T-helper 22 cell (primary cell): Measurements from ENCODE around the gene PRDX2.

Experiments
- DNase-seq: peaks from one replicate; pipeline ENCODE4 v3.0.0-alpha.2; 2020; ENCODE audit warnings: low read depth

Gene PRDX2

DNA sequence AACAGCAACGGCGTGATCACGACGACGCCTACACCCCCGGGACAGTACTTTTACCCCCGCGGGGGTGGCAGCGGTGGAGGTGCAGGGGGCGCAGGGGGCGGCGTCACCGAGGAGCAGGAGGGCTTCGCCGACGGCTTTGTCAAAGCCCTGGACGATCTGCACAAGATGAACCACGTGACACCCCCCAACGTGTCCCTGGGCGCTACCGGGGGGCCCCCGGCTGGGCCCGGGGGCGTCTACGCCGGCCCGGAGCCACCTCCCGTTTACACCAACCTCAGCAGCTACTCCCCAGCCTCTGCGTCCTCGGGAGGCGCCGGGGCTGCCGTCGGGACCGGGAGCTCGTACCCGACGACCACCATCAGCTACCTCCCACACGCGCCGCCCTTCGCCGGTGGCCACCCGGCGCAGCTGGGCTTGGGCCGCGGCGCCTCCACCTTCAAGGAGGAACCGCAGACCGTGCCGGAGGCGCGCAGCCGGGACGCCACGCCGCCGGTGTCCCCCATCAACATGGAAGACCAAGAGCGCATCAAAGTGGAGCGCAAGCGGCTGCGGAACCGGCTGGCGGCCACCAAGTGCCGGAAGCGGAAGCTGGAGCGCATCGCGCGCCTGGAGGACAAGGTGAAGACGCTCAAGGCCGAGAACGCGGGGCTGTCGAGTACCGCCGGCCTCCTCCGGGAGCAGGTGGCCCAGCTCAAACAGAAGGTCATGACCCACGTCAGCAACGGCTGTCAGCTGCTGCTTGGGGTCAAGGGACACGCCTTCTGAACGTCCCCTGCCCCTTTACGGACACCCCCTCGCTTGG, 9.3 kb downstream of the PRDX2 start:
- DNase-seq, result peak; percentile 49

DNA sequence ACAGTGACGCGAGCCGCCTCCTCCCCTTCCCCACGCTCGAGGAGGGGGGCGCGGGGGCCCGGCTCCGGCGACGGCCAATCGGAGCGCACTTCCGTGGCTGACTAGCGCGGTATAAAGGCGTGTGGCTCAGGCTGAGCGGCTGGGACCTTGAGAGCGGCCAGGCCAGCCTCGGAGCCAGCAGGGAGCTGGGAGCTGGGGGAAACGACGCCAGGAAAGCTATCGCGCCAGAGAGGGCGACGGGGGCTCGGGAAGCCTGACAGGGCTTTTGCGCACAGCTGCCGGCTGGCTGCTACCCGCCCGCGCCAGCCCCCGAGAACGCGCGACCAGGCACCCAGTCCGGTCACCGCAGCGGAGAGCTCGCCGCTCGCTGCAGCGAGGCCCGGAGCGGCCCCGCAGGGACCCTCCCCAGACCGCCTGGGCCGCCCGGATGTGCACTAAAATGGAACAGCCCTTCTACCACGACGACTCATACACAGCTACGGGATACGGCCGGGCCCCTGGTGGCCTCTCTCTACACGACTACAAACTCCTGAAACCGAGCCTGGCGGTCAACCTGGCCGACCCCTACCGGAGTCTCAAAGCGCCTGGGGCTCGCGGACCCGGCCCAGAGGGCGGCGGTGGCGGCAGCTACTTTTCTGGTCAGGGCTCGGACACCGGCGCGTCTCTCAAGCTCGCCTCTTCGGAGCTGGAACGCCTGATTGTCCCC, 10.1 kb downstream of the PRDX2 start, which contains the start of gene JUNB:
JUNB (plus strand) TSS at position 142 of the 706 bp plus-strand sequence; CDS start at position 428, 286 bp downstream.
- peak; percentile 97 for DNase-seq

DNA sequence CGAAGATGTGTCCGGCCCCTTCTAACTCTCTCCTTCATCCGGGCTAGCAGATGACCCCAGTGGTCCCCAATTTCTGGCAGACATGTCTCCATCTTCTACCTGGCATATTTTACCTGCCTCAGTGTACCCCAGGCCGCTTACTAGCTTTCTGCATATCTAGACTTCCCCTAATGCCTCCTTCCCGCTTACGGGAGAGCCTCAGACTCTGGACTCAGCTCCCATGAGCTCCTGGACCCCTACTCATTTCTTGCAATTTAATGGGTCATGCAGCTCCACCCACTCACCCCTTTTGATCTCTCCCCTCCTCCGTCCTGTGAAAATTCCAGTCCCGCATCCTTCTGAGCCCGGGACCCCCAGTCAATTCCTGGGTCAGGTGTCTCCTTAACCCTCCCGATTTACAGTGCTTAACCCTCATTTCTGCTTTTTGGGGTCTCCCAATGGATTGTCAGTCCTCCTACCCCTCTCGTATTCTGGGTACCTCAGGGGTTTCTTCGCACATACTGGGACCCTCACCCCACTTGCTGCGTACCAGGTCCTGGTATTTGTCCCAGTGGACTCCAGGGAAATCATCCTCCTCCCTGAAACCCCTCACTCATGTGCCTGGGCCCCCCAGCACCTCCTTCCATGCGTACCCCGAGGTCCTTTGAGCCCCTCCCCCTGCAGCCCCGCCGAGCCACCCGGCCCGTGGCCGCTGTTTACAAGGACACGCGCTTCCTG, 10.8 kb downstream of the PRDX2 start:
- no peak for DNase-seq

DNA sequence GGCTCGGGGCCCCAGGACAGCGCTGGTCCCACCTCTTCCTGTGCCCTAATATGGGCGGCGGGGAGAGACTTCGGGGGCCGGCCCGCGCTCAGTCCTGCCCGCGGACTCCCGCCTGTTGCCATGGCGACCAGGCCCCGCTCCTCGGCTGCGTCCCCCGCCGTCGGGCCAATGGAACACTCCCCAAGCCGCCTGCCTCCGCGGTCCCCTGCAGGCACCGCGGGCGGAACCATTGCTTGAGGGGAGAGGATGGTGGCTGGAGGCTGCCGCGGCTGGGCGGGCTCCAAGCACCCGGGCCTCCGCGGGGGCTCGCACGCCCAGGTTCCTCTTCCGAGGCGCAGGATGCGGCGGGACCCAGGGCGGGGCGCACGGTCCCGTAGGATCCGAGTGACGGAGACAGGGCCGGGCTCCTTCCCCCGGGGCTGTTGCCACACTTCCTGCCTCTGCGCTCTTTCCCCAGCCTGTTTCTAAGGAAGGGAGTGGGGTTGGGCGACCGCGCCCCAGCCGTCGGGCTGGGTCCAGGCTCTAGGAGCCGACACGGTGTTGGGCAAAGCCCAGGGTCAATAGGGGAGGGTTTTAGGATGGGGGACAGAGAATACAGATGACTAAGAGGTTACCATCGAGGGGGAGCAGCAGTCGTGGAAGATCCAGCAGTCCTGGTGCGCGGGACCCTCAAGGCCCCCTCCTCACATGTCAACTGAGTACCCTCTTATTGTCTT, 11.5 kb downstream of the PRDX2 start:
- peak; percentile 92 for DNase-seq

DNA sequence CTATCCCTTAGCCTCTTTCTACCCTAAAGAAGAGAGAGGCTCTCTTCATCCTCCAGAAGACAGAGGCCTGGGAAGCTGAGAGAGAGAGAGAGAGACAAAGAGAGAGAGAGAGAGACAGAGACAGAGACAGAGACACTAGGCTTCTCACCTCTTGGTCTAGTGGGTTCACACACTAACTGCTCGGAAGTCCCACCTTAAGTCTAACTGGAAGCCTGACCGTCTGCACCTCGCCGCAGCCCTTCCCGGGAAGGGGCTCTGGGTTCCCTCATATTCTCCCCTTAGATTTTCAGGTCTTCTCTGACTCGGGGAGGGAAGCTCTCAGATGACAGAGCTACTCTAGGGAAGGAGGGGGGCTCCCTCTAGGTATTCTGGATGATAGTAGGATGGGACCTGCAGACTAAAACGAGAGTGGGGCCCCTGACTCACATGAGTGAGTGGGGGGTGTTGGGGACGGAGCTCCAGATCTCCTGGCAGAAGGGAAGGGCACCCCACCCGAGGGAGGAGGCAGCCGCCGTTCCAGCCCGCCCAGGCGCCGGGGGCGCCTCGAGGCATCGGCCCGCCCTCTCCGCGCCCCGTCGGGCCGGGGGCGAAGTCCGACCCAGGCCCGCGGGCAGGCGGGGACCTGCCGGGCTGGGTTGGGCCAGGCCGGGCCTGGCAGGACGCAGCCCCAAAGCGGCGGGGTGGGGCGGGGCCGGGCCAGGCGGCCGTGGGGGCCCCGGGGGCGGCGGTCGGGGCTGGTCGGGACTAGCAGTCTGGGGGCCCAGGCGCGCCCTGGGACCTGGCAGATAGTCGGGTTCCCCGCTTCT, 12.3 kb downstream of the PRDX2 start:
- DNase-seq, result no peak

DNA sequence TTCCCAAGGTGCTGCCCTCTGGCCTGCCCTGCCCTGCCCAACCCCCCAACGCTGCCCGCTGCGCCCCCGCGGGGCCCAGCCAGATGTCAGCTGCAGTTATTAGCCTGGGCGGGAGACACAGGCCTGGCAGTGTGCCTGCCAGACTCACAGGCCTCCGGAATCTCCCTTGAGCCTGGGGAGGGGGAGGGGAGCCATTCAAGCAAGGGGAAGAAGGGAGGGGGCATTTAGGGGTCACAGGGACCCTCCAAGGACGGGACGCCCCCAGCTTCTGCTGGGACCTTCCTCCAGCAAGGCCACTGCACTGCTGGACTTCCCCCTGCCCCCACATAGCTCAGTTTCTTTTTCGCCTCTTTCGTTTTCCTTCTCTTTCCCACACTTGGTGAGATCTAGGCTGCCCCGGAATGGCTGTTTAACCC, 12.9 kb downstream of the PRDX2 start:
- DNase-seq, result peak; percentile 61

DNA sequence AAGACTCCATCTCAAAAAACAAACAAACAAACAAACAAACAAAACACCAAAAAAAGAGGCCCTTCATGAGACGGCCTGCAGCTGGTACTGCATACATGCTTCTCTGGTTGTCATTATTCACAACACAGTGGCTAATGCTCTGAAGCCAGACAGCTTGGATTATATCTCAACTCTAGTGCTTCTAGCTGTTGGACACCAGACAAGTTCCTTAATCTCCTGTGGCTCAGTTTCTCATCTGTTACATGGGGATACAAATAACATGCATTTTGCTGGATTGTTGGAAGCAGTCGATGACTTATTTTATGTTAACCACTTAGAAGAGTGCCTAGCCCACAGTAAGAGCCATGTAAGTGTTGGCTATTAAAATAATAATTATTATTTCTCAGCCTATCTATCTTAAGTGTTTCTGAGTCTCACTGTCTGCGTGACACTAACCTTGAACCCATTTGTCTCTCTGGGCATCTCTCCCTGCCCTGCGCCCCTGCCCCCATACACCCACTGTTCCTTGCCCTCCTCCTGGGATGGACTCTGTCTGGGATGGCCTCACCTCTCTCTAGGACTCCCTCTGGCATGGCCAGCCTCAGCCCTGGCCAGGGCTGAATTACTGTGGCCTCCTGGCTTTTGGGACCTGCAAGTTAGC, 13.4 kb downstream of the PRDX2 start:
- no peak for DNase-seq

DNA sequence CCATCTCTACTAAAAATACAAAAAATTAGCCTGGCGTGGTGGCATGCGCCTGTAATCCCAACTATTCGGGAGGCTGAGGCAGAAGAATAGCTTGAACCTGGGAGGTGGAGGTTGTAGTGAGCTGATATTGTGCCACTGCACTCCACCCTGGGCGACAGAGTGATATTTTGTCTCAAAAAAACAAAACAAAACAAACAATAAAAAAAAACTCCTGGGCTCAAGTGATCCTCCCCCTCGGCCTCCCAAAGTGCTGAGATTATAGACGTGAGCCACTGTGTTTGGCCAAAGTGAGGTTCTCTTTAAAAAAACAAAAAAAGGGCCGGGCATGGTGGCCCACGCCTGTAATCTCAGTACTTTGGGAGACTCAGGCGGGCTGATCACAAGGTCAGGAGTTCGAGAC, 14.1 kb downstream of the PRDX2 start:
- no peak for DNase-seq

DNA sequence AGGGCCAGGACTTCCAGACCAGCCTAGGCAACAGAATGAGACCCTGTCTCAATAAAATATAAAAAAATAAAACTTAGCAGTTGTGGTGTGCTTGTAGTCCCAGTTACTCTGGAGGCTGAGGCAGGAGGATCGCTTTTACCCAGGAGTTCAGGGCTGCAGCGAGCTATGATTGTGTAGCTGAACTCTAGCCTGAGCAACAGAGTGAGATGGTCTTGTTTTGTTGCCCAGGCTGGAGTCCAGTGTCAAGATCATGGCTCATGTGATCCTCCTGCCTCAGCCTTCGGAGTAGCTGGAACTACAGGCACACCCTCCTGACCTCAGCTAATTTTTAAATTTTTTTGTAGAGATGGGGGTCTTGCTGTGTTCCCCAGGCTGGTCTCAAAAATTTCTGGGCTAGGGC, 14.6 kb downstream of the PRDX2 start:
- DNase-seq, result no peak

DNA sequence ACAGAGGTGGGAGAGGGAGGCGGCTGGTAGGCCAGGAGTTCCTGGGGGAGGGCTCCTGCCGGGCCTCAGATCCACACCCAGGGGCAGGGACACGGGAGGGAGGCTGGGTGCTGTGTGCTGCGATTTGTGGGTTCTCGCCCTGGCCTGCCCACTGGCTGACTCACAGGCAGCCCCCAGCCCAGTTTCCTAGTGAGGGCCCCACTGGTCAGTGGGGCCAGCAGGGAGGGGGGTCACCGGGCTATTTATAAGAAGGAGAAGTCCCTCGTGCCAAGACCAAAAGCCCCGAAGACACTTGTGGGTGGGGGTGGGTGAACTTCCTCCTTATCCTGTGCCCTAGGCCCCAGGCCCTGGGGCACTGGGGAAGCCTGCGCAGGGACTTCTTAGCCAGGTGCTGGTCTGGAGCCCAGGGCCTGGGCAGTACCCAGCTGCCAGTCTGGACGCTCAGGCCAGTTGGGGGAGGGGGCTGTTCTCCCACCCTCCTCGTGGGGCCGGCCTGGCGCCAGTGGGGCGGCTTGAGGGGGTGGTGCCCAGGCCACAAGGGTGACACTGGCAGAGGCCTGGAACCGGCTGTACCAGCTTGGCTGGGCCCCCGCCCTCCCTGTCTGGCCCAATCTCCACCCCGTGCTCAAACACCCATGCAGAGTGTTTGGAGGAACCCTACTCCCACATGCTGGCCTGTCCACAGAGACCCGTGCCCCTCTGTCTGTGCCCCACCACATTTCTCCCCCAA, 15.3 kb downstream of the PRDX2 start:
- no peak for DNase-seq

DNA sequence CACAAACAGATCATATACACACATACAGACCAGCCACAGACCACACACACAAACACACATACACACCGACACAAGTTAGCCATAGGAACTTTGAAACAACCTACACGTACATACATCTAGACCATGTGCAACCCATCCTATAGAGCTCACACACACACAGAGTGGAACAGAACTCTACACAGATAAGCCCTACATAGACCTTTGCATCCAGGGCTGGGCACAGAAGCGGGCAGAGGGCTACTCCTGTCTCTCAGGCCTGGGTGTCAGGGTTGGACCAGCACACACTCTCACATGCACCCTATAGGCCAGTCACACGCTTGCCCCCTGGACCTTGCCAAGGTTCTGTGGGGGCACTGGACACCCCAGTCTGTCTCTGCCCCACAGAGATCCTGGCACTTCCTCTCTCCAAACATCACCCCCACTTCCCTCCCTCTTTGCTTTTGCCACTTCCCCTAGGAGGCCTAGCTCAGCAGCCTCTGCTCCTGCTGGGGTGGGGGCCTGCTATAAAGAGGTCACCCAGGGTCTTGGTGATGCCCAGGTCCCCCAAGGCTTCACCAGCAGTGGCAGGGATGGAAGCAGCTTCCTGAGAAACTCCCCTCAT, 16.1 kb downstream of the PRDX2 start:
- no peak for DNase-seq

DNA sequence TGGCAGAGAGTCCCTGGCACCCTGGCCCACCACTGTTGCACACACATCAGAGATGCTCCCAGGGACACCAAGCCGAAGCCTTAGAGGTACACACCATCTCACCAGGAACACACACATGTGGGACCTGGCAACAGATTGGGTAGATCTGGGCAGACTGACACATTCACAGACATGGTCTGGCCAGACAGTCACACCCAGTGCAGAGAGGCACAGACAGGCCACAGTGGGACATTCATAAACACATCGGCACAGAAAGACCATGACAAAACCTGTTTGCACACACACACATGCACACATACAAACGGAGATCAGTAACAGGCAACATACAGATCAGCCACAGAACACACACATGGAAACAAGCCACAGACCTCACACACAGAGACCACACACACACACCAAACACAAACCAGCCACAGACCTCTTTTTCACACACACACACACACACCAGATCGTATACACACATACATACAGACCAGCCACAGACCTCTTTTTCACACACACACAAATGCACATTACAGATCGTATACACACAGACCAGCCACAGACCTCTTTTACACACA, 16.6 kb downstream of the PRDX2 start:
- peak; percentile 37 for DNase-seq

DNA sequence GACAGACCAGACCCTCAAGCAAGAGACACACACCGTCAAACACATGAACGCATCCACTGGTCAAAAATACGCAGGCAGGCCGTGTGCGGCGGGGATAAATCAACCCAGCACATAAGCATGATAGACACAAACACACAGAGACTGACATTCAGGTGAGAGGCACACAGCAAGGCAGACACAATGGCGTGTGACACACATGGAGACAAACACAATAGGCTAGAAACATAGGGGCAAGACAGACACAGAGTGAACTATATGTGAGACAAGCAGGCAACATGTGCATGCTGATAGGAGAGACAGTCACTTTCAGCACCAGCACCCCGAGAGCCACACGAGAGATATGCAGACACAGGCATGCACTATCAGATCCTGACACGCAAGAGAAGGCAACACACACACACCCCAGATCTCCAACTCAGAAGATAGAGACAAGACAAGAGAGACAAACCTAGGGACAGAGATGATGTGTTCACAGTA, 17.2 kb downstream of the PRDX2 start:
- DNase-seq, result no peak

DNA sequence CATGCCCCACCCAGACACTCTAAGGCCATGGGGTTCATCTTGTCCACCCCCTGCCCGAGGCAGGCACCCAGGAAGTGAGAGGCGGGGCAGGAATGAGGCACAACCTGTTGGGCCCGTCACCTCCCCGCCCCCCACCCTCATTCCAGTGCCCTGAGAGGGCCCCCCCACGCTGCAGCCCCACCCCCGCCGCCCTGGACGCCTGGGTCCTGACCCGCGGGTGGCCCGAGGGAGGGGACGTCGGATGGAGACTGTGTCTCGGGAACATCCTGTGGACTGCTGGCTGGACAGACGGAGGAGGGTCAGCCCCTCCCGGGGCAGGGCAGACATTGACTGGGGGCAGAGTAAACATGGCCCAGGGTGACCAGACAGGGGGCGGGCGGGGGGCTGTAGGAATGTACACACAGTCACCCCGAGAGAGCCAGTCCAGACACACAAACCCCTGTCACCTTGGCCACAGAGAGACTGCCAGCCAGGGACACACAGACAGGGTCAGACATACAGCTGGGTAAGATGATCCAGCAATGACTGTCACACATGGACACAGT, 17.7 kb downstream of the PRDX2 start:
- DNase-seq, result no peak

DNA sequence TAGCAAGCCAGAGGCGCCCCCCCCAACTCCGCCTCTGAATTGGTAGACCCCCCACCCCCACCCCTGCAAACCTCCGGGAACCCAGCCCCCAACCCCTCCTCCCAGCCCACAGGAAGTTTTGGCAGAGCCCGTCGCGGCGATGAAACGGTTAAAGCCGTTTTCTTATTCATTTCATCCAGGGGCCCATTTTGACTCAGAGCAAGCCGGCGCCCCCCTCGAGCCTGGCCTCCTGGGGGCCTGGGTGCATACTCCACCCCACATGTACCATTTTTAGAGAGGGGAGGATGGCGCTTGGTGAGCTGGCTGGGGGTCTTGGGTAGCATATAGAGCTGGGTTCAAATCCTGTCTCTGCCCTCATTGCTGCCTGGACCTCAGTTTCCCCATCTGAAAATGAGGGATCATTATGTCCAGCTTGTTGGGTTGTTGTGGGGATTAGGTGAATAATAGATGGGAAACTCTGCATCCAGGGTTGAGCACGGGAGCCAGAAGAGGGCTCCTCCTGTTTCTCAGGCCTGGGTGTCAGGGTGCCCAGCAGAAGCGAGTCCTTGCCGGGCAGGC, 18.2 kb downstream of the PRDX2 start:
- no peak for DNase-seq

DNA sequence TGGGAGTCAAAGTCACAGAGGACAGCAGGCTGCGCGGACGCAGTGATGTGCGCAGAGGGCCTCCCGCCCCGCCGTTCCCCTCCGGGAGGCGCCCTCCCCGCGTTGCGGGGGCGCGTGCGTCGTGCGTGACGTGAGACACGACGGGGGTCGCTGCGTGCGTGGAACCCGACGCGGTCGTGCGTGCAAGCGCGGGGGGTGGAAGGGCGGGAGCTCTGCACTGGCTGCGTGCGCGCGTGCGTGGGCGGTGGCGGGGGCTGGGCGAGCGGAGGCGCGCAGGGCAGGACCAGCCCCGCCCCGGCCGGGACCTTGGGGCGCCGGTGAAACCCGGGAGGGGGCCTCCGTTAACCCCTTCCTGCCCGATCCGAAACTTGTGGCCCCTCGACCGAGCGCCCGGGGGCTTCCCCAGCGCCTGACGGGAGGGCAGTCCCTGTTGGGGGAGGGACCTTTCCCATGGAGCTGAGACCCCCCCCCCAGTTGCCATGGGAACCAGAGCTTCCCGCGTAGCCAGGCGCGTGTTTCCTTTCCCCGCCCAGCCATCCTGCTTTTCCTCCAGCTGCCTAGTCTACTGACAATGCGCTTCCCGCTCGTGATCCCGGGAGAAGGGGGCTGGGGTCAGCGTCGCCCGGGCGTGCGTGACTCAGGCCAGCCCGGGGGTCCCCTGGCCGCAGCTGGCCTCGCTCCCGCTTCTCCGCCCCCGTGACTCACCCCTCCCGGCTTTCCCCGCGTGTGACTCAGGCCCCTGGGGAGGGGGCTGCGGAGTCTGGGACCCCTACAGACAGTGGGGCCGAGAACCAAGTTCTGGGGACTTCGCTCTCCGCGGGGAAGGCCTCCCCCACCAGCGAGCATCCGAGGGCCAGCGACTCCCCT, 18.9 kb downstream of the PRDX2 start:
- peak; percentile 95 for DNase-seq

DNA sequence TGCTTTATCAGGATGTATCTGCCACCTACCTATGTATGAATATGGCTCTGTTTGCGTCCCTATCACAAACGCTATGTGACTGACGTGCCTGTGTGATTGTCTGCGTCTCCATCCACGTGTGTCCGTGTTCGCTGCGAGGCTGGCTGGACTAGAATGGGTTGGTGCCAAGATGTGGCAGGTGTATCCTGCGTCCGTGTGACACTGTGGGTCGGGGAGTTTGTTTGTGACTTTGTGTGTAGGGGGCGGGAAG, 19.5 kb downstream of the PRDX2 start:
- DNase-seq, result no peak
